ENCODE data around the gene IGSF21.

IGSF21 gene

GRCh38 chr1:18144916-18145647 is 37.5 kb downstream of the IGSF21 start:
- Histone ChIP-seq H3K9me3 (replicated peaks; ENCODE audit: insufficient read depth, low read length) (no peaks in the 10 kb centered on the region), H3K79me2 (ENCODE audit: low read length) (no peaks in the 10 kb centered on the region), H2AFZ (ENCODE audit: low read length) (no peak overlapping the region), H3K4me3 (ENCODE audit: low read length) (no peak overlapping the region), H4K20me1 (ENCODE audit: insufficient read depth, low read length) (no peaks in the 10 kb centered on the region), H3K9me2 (replicated peaks; ENCODE audit: insufficient read depth, low read length) (no peaks in the 10 kb centered on the region), H3F3A (ENCODE audit: insufficient read depth, low read length) (no peaks in the 10 kb centered on the region), H3K27me3 (replicated peaks; ENCODE audit: insufficient read depth, low read length) (peaks cover 91% of the 10 kb centered on the region), H3K27ac (ENCODE audit: low read length) (no peak overlapping the region), H3K9ac (ENCODE audit: low read length) (no peak overlapping the region), H3K4me1 (ENCODE audit: low read length) (no peaks in the 10 kb centered on the region), H3K36me3 (replicated peaks; ENCODE audit: insufficient read depth, low read length) (no peaks in the 10 kb centered on the region), H3K4me2 (ENCODE audit: low read depth, low read length) (no peak overlapping the region)
- no peak for DNase-seq
- TF ChIP-seq EZH2 (optimal IDR thresholded peaks at IDR 0.05; ENCODE audit: low read depth, low read length) (no peak), EZH2phosphoT487 (IDR thresholded peaks at IDR 0.05; ENCODE audit: low read length) (no peak), CTCF (IDR thresholded peaks at IDR 0.05; ENCODE audit: low read length) (no peak)

GRCh38 chr1:18145851-18146618 is 38.4 kb downstream of the IGSF21 start:
- Histone ChIP-seq H2AFZ (ENCODE audit: low read length) (no peak overlapping the region), H3K4me2 (ENCODE audit: low read depth, low read length) (no peak overlapping the region), H3K4me1 (ENCODE audit: low read length) (no peaks in the 10 kb centered on the region), H3K9me2 (replicated peaks; ENCODE audit: insufficient read depth, low read length) (no peaks in the 10 kb centered on the region), H3K4me3 (ENCODE audit: low read length) (no peak overlapping the region), H4K20me1 (ENCODE audit: insufficient read depth, low read length) (no peaks in the 10 kb centered on the region), H3K9me3 (replicated peaks; ENCODE audit: insufficient read depth, low read length) (no peaks in the 10 kb centered on the region), H3K9ac (ENCODE audit: low read length) (no peak overlapping the region), H3K27ac (ENCODE audit: low read length) (no peak overlapping the region), H3K79me2 (ENCODE audit: low read length) (no peaks in the 10 kb centered on the region), H3K36me3 (replicated peaks; ENCODE audit: insufficient read depth, low read length) (no peaks in the 10 kb centered on the region), H3K27me3 (replicated peaks; ENCODE audit: insufficient read depth, low read length) (peaks cover 91% of the 10 kb centered on the region), H3F3A (ENCODE audit: insufficient read depth, low read length) (no peaks in the 10 kb centered on the region)
- no peak for DNase-seq
- no peak for TF ChIP-seq EZH2 (optimal IDR thresholded peaks at IDR 0.05; ENCODE audit: low read depth, low read length)

GRCh38 chr1:18146886-18147285 is 39.3 kb downstream of the IGSF21 start:
- H3K27ac ChIP-seq (ENCODE audit: low read length) = no peak overlapping the region
- no peak for DNase-seq
- H3K79me2 ChIP-seq (ENCODE audit: low read length) = no peaks in the 10 kb centered on the region
- no peak overlapping the region for H3K4me3 ChIP-seq (ENCODE audit: low read length)
- H2AFZ ChIP-seq (ENCODE audit: low read length) = no peak overlapping the region
- no peak overlapping the region for H3K4me2 ChIP-seq (ENCODE audit: low read depth, low read length)
- no peaks in the 10 kb centered on the region for H4K20me1 ChIP-seq (ENCODE audit: insufficient read depth, low read length)
- no peak overlapping the region for H3K9ac ChIP-seq (ENCODE audit: low read length)
- TF ChIP-seq EZH2phosphoT487 (IDR thresholded peaks at IDR 0.05; ENCODE audit: low read length) = no peak
- no peak for TF ChIP-seq EZH2 (optimal IDR thresholded peaks at IDR 0.05; ENCODE audit: low read depth, low read length)
- no peak for TF ChIP-seq CTCF (IDR thresholded peaks at IDR 0.05; ENCODE audit: low read length)
- H3K4me1 ChIP-seq (ENCODE audit: low read length) = no peaks in the 10 kb centered on the region
- H3K27me3 ChIP-seq (replicated peaks; ENCODE audit: insufficient read depth, low read length) = peaks cover 93% of the 10 kb centered on the region
- no peaks in the 10 kb centered on the region for H3K36me3 ChIP-seq (replicated peaks; ENCODE audit: insufficient read depth, low read length)
- no peaks in the 10 kb centered on the region for H3K9me3 ChIP-seq (replicated peaks; ENCODE audit: insufficient read depth, low read length)
- H3K9me2 ChIP-seq (replicated peaks; ENCODE audit: insufficient read depth, low read length) = no peaks in the 10 kb centered on the region
- no peaks in the 10 kb centered on the region for H3F3A ChIP-seq (ENCODE audit: insufficient read depth, low read length)
